IMR-90 (cell line): ENCODE measurements around the gene LDAF1. TPM values are rescaled to one million over a fixed set of nuclear protein-coding genes. Genes with fewer than 3 reads are reported as not detected.

ENCODE experiments used
- ATAC-seq: fragments of 200-7000 bp; cut with Tn5 transposase; 2 replicates; pipeline ENCODE4 v1.9.1; 2020; ENCODE audit warnings: low read depth, mild to moderate bottlenecking, moderate library complexity
- BruUV-seq: library from RNA; stranded (reverse); fragments of 400-500 nt; replicated peaks from 2 replicates; lab custom pipeline; 2021; lab: Mats Ljungman, UMichigan
- CTCF ChIA-PET: fragments of 300-600 bp; formaldehyde crosslinking; extraction: SDS; loops from one replicate; lab custom pipeline; 2021; ENCODE audit warnings: antibody characterized with exemption; lab: Yijun Ruan, JAX
- POLR2A ChIA-PET: fragments of 300-600 bp; sonication (Branson Sonifier 250); formaldehyde crosslinking; loops from one replicate; lab custom pipeline; 2022; ENCODE audit warnings: antibody characterized with exemption; ENCODE audit not compliant: unreplicated experiment; lab: Charles Lee
- DNase-seq: peaks from one replicate; pipeline ENCODE4 v3.0.0; 2013
- H2AFZ ChIP-seq: replicated peaks from 2 replicates; pipeline ENCODE3; 2013; ENCODE audit warnings: low read length, mild to moderate bottlenecking; ENCODE audit not compliant: poor library complexity
- H2AK5ac ChIP-seq: 2 replicates; pipeline ENCODE4 v1.6.1; 2013; ENCODE audit warnings: low read depth, low read length, inconsistent platforms
- H2AK9ac ChIP-seq: replicated peaks from 2 replicates; pipeline ENCODE3; 2013; ENCODE audit warnings: mild to moderate bottlenecking, low read depth, low read length, moderate library complexity; ENCODE audit not compliant: poor library complexity
- H2BK120ac ChIP-seq: 2 replicates; pipeline ENCODE4 v1.6.1; 2013; ENCODE audit warnings: low read depth, low read length, inconsistent platforms
- H2BK15ac ChIP-seq: 3 replicates; pipeline ENCODE4 v1.6.1; 2013; ENCODE audit warnings: low read depth, low read length, inconsistent platforms
- H2BK20ac ChIP-seq: 2 replicates; pipeline ENCODE4 v1.6.1; 2013; ENCODE audit warnings: low read depth, mild to moderate bottlenecking, inconsistent platforms, low read length, moderate library complexity
- H2BK5ac ChIP-seq: 2 replicates; pipeline ENCODE4 v1.6.1; 2013; ENCODE audit warnings: mild to moderate bottlenecking, low read depth, low read length, inconsistent platforms; ENCODE audit not compliant: poor library complexity, severe bottlenecking
- H3K14ac ChIP-seq: replicated peaks from 2 replicates; pipeline ENCODE4 v1.6.1; 2013; ENCODE audit warnings: low read depth, low read length, inconsistent platforms
- H3K18ac ChIP-seq: 2 replicates; pipeline ENCODE4 v1.6.1; 2013; ENCODE audit warnings: low read depth, low read length, control low read depth
- H3K23ac ChIP-seq: 2 replicates; pipeline ENCODE4 v1.6.1; 2013; ENCODE audit warnings: low read depth, low read length, inconsistent platforms
- H3K27ac ChIP-seq: 2 replicates; pipeline ENCODE4 v1.5.1; 2013; ENCODE audit warnings: mild to moderate bottlenecking, control low read depth, low read length; ENCODE audit not compliant: insufficient read depth
- H3K27me3 ChIP-seq: 2 replicates; pipeline ENCODE4 v1.6.1; 2013; ENCODE audit warnings: low read length; ENCODE audit not compliant: control insufficient read depth, insufficient read depth
- H3K36me3 ChIP-seq: 2 replicates; pipeline ENCODE4 v1.6.1; 2013; ENCODE audit warnings: low read length, mixed read lengths; ENCODE audit not compliant: control insufficient read depth, insufficient read depth
- H3K4ac ChIP-seq: 2 replicates; pipeline ENCODE4 v1.6.1; 2013; ENCODE audit warnings: low read depth, low read length, inconsistent platforms
- H3K4me1 ChIP-seq: 2 replicates; pipeline ENCODE4 v1.6.1; 2013; ENCODE audit warnings: low read length, mixed read lengths; ENCODE audit not compliant: control insufficient read depth, insufficient read depth
- H3K4me2 ChIP-seq: 2 replicates; pipeline ENCODE4 v1.6.1; 2013; ENCODE audit warnings: low read depth, mild to moderate bottlenecking, control low read depth, low read length, moderate library complexity
- H3K4me3 ChIP-seq: 2 replicates; pipeline ENCODE4 v1.5.1; 2013; ENCODE audit warnings: low read depth, mild to moderate bottlenecking, control low read depth, low read length, moderate library complexity; ENCODE audit not compliant: insufficient read depth
- H3K56ac ChIP-seq: 2 replicates; pipeline ENCODE4 v1.6.1; 2013; ENCODE audit warnings: low read length, inconsistent platforms; ENCODE audit not compliant: insufficient read depth; ENCODE audit errors: extremely low read depth
- H3K79me1 ChIP-seq, 2 experiments: 2 replicates each; pipeline ENCODE4 v1.6.1; 2013; ENCODE audit warnings: low read length in 2 of 2, inconsistent platforms in 1 of 2, low read depth in 1 of 2
- H3K9ac ChIP-seq: 2 replicates; pipeline ENCODE4 v1.6.1; 2013; ENCODE audit warnings: low read depth, low read length, control low read depth
- H3K9me1 ChIP-seq: 2 replicates; pipeline ENCODE4 v1.6.1; 2013; ENCODE audit warnings: low read length, inconsistent platforms; ENCODE audit not compliant: insufficient read depth
- H3K9me3 ChIP-seq: 2 replicates; pipeline ENCODE4 v1.6.1; 2013; ENCODE audit warnings: low read length; ENCODE audit not compliant: control insufficient read depth, insufficient read depth
- H4K20me1 ChIP-seq: 2 replicates; pipeline ENCODE4 v1.6.1; 2013; ENCODE audit warnings: low read length, inconsistent platforms; ENCODE audit not compliant: insufficient read depth
- H4K5ac ChIP-seq: 2 replicates; pipeline ENCODE4 v1.6.1; 2013; ENCODE audit warnings: mild to moderate bottlenecking, low read depth, low read length, control low read depth
- H4K8ac ChIP-seq, 2 experiments: 2 replicates each; pipeline ENCODE4 v1.6.1; 2013; ENCODE audit warnings: low read depth in 2 of 2, low read length in 2 of 2, control low read depth in 1 of 2, inconsistent platforms in 1 of 2
- H4K91ac ChIP-seq: 2 replicates; pipeline ENCODE4 v1.6.1; 2013; ENCODE audit warnings: low read depth, low read length, inconsistent platforms; ENCODE audit not compliant: insufficient read depth
- BHLHE40 ChIP-seq: fragments of 150-350 bp; IDR thresholded peaks from 2 replicates; pipeline ENCODE4 v1.6.1; 2016; ENCODE audit warnings: mild to moderate bottlenecking, low read depth, low read length
- CEBPB ChIP-seq: IDR thresholded peaks from 2 replicates; pipeline ENCODE4 v1.6.1; 2012; ENCODE audit warnings: low read depth, low read length, improper control_type of control experiment
- CHD1 ChIP-seq: IDR thresholded peaks from 2 replicates; pipeline ENCODE4 v1.6.1; 2012; ENCODE audit warnings: low read depth, low read length, improper control_type of control experiment
- FOS ChIP-seq: fragments of 150-350 bp; IDR thresholded peaks from 2 replicates; pipeline ENCODE4 v1.6.1; 2016; ENCODE audit warnings: low read depth, low read length
- MAFK ChIP-seq: IDR thresholded peaks from 2 replicates; pipeline ENCODE4 v1.6.1; 2012; ENCODE audit warnings: low read depth, low read length, improper control_type of control experiment
- MXI1 ChIP-seq: IDR thresholded peaks from 2 replicates; pipeline ENCODE4 v1.6.1; 2012; ENCODE audit warnings: low read depth, mild to moderate bottlenecking, low read length, moderate library complexity, borderline replicate concordance
- NFE2L2 ChIP-seq: fragments of 150-350 bp; IDR thresholded peaks from 2 replicates; pipeline ENCODE4 v1.6.1; 2016; ENCODE audit warnings: low read depth, mild to moderate bottlenecking, low read length
- POLR2A ChIP-seq: IDR thresholded peaks from 2 replicates; pipeline ENCODE4 v1.6.1; 2012; ENCODE audit warnings: mild to moderate bottlenecking, low read depth, low read length
- RAD21 ChIP-seq: IDR thresholded peaks from 2 replicates; pipeline ENCODE4 v1.6.1; 2012; ENCODE audit warnings: low read length, improper control_type of control experiment
- RCOR1 ChIP-seq: IDR thresholded peaks from 2 replicates; pipeline ENCODE4 v1.6.1; 2012; ENCODE audit warnings: mild to moderate bottlenecking, low read length, improper control_type of control experiment; ENCODE audit not compliant: insufficient replicate concordance
- RFX5 ChIP-seq: IDR thresholded peaks from 2 replicates; pipeline ENCODE4 v1.8.0; 2012; ENCODE audit warnings: low read depth, mild to moderate bottlenecking, low read length, moderate library complexity
- SMC3 ChIP-seq: fragments of 150-350 bp; IDR thresholded peaks from 2 replicates; pipeline ENCODE4 v1.6.1; 2016; ENCODE audit warnings: low read depth, mild to moderate bottlenecking, antibody characterized with exemption, low read length, moderate library complexity
- WGBS, 2 experiments: methylation state at CpG; one replicate each; pipeline versions ENCODE4 v1.1.5 to v1.1.7; 2013; ENCODE audit warnings: missing lambda C conversion rate in 2 of 2; ENCODE audit not compliant: insufficient read length in 1 of 2; ENCODE audit errors: extremely low coverage in 2 of 2; 5-methylcytosine and 5-hydroxymethylcytosine counted together
- dilution Hi-C: fragments of 300-500 bp; cut with HindIII; formaldehyde crosslinking; loops from one replicate; pipeline ENCODE4 v1.14.3; 2018; ENCODE audit warnings: low sequenced_read_pairs; ENCODE audit not compliant: unreplicated experiment
- in situ Hi-C: fragments of 300-500 bp; cut with MboI; formaldehyde crosslinking; loops from 3 replicates; pipeline ENCODE4 v1.14.3; 2019; ENCODE audit warnings: low sequenced_read_pairs, inconsistent platforms, mixed read lengths
- intact Hi-C: fragments of 100-400 bp; cut with micrococcal nuclease; formaldehyde crosslinking; loops from 2 replicates; pipeline ENCODE4 v1.10.0; 2022
- polyA plus RNA-seq, 3 experiments: library from polyadenylated mRNA; depleted of rRNA; stranded (reverse); fragments of >200 nt; gene quantifications; 2 replicates each; pipeline ENCODE4 v1.2.3, GENCODE V29; 2012; ENCODE audit warnings: low replicate concordance in 1 of 3
- total RNA-seq: library from RNA; depleted of rRNA; stranded (reverse); fragments of >200 nt; gene quantifications from 2 replicates; pipeline ENCODE4 v1.2.3, GENCODE V29; 2012
- TF ChIP-seq, protein P1 (sequence below): fragments of 150-350 bp; IDR thresholded peaks from 2 replicates; pipeline ENCODE4 v1.6.1; 2016; ENCODE audit warnings: low read depth, mild to moderate bottlenecking, low read length, moderate library complexity, borderline replicate concordance
- TF ChIP-seq, protein P2 (sequence below): fragments of 150-350 bp; IDR thresholded peaks from 2 replicates; pipeline ENCODE4 v1.6.1; 2017; ENCODE audit warnings: mild to moderate bottlenecking, antibody characterized with exemption, low read length, low read depth

Gene LDAF1
- total and polyA plus RNA-seq, 2 of the 4 experiments (the other 2 are of a cell fraction), result 21.0 to 62.2 TPM

DNA sequence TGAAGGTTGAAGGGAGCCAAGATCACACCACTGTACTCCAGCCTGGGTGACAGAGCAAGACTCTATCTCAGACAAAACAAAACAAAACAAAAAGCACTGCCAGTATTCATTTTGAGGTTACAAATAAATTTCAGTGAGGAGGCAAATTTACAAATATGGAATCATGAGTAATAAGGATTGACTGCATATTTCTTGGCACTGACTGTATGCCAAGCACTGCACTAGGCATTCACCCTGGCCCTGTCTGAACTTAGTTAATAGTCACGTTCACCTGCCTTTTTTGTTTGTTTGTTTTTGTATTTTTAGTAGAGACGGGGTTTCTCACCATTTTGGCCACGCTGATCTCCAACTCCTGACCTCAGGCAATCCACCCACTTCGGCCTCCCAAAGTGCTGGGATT, 5.1 kb downstream of the LDAF1 start:
- DNase-seq (no peak), ATAC-seq (no peak)
- no peak overlapping the region for H2BK120ac ChIP-seq
- H3K27me3 ChIP-seq, result no peaks in the 10 kb centered on the region
- H3K36me3 ChIP-seq, result peaks cover 29% of the 10 kb centered on the region
- no peak overlapping the region for H3K56ac ChIP-seq
- H4K5ac ChIP-seq, result no peak overlapping the region
- CTCF ChIA-PET, result no interaction called here
- H2AK9ac ChIP-seq, result no peak overlapping the region
- H3K9ac ChIP-seq, result no peak overlapping the region
- in situ Hi-C loops (loop anchor here (25.0 kb wide), 1 partner anchor 1174 kb away; no protein-coding TSS in a partner anchor), intact Hi-C loops (no loop called here), dilution Hi-C loops (no loop called here)
- H4K20me1 ChIP-seq, result peaks cover 13% of the 10 kb centered on the region
- no peak overlapping the region for H3K23ac ChIP-seq
- H2BK5ac ChIP-seq, result no peak overlapping the region
- no peak overlapping the region for H2BK20ac ChIP-seq
- no peak overlapping the region for H3K27ac ChIP-seq
- TF ChIP-seq, protein P1, sequence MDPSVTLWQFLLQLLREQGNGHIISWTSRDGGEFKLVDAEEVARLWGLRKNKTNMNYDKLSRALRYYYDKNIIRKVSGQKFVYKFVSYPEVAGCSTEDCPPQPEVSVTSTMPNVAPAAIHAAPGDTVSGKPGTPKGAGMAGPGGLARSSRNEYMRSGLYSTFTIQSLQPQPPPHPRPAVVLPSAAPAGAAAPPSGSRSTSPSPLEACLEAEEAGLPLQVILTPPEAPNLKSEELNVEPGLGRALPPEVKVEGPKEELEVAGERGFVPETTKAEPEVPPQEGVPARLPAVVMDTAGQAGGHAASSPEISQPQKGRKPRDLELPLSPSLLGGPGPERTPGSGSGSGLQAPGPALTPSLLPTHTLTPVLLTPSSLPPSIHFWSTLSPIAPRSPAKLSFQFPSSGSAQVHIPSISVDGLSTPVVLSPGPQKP, result no peak
- TF ChIP-seq CEBPB, result no peak
- no peak for TF ChIP-seq SMC3
- no peak for TF ChIP-seq BHLHE40
- no peak for TF ChIP-seq MXI1
- no peak for TF ChIP-seq NFE2L2
- TF ChIP-seq, protein P2, sequence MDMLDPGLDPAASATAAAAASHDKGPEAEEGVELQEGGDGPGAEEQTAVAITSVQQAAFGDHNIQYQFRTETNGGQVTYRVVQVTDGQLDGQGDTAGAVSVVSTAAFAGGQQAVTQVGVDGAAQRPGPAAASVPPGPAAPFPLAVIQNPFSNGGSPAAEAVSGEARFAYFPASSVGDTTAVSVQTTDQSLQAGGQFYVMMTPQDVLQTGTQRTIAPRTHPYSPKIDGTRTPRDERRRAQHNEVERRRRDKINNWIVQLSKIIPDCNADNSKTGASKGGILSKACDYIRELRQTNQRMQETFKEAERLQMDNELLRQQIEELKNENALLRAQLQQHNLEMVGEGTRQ, result no peak
- no peak for TF ChIP-seq RFX5
- TF ChIP-seq FOS, result no peak
- no peak for TF ChIP-seq RCOR1
- no peak for TF ChIP-seq CHD1
- TF ChIP-seq MAFK, result no peak
- TF ChIP-seq POLR2A, result no peak
- TF ChIP-seq RAD21, result no peak
- WGBS, 2 experiments, result no CpG with 5 or more reads among the region's 4 CpGs
- H3K4ac ChIP-seq, result no peak overlapping the region
- no peak overlapping the region for H2AK5ac ChIP-seq
- no peak overlapping the region for H4K8ac ChIP-seq
- no TSS peak for BruUV-seq
- peaks cover 3 to 46% of the 10 kb centered on the region in 2 experiments; a peak in 3 of 4 replicates for H3K79me1 ChIP-seq
- no peak overlapping the region for H2AFZ ChIP-seq
- H3K4me1 ChIP-seq, result peaks cover 18% of the 10 kb centered on the region
- no peak overlapping the region for H3K14ac ChIP-seq
- H3K9me3 ChIP-seq, result no peaks in the 10 kb centered on the region
- POLR2A ChIA-PET, result no interaction called here
- H3K4me2 ChIP-seq, result no peak overlapping the region
- H3K18ac ChIP-seq, result no peak overlapping the region
- peaks cover 18% of the 10 kb centered on the region for H3K9me1 ChIP-seq
- no peak overlapping the region for H2BK15ac ChIP-seq
- H3K4me3 ChIP-seq, result no peak overlapping the region
- no peak overlapping the region for H4K91ac ChIP-seq
